Left forelimb (tissue), 1 donor: ENCODE data around the gene TACC2.

Experiments used
- DNase-seq: peaks from one replicate; pipeline ENCODE4 v3.0.0-alpha.2; 2018; ENCODE audit warnings: low spot score

Gene TACC2

DNA sequence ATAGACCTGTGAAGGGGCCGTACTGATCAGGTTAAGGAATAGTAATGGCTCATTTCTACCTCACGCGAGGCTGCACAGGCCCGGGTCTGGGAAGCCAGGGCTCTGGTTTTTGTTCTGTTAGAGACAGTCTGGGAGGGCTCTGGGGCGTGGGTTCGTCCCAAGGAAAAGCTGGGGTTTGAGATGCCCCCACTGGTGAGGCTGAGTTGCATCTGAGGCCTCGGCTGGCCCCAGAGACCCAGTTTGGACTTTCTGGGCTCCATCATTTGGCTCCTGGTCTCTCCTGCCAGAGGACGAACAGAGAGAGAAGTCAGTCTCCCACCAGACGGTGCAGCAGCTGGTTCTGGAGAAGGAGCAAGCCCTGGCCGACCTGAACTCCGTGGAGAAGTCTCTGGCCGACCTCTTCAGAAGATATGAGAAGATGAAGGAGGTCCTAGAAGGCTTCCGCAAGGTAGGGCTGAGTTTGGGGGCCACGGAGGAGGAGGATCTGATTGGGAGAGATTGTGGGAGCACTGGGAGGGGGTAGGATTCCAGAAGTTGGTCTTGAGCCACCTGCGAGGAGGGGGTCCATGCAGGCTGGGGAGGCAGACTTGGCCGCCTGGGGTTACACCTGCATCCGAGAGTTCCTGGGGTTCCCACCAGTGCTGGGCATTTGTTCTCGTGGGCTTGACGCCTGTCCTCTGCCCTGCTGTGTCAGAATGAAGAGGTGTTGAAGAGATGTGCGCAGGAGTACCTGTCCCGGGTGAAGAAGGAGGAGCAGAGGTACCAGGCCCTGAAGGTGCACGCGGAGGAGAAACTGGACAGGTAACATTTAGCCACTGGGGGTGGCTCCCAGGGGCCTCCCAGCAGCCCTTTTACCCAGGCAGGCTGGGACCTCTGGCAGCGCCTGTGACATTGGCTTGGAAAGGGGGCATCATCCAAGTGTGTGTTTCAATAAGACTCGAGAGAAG, 259.7 kb downstream of the TACC2 start:
- no peak for DNase-seq

DNA sequence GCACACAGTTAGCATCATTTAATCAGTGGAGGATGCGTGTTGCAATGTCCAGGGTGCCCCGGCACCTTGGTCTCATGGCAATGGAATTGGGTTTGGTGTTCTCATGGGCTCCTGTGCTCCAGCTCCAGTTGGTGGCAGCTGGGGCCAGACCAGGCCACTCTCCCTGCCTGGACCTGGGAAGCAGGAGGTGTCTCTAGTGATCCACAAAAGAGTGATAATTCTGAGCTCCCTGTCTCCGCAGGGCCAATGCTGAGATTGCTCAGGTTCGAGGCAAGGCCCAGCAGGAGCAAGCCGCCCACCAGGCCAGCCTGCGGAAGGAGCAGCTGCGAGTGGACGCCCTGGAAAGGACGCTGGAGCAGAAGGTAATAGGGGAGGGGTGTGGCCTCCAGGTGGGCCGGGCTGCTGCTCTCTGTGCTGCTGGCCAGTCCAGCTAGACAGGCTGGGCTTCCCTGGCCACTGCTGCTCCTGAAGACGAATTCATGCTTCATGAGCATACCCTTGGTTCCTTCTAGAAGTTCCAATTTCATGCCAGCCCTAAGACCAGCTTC, 260.4 kb downstream of the TACC2 start:
- no peak for DNase-seq

GRCh38 chr10:122249991-122250750, 261.2 kb downstream of the TACC2 start:
- DNase-seq: peak; percentile 63

DNA sequence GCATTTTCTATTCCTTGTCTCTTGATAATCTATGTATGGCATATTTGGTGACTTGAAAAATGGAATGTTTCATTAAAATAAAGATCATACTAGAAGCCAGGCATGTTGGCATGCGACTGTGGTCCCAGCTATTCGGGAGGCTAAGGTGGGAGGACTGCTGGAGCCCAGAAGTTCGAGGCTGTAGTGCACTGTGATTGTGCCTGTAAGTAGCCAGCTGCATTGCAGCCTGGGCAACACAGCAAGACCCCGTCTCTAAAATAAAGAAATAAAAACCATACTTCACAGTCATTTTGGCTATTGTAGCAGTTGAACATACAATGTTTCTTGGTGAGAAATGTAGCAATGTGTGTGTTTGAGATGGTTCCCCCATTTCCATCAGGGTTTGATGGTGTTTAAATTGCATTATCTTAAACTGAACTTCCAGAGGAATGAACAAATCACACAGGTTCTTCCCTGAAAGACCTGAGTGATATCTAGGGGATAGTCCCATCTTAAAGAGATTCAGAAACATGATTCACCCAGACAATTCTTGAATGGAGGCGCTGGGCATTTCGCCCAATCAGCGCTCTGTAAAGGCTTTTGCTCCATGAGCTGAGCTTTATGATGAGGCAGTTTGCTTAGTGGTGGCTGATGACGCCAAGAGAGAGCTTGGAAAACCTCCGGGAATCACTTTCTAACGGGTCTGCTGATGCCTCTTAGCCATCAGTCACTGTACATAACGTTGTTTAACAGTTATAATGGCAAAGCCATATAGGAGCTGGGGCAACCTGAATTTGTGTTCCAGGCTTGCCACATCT, 262.7 kb downstream of the TACC2 start:
- DNase-seq: peak; percentile 49

DNA sequence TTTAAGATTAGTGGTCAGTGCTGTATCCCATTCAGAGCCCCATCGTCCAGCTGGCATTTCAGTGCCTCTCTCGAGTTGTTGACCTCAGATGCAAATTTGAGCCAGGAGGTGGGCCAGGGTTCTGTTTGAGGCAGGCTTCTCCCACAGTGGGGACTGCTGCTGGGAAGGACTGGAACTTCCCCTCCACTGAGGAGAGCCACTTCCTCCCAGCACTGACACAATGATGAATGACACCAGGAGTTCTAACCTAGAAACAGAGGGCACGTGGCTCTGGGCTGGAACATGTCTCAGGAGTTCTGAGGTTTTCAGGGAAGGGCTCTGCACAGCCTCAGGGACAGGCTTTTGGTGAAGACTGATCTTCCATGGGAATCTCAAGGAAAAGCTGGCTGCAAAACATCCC, 263.8 kb downstream of the TACC2 start:
- peak; percentile 37 for DNase-seq

- no peak for DNase-seq
These were observed 264.6 kb downstream of the TACC2 start for GRCh38 chr10:122253605-122254004.

DNA sequence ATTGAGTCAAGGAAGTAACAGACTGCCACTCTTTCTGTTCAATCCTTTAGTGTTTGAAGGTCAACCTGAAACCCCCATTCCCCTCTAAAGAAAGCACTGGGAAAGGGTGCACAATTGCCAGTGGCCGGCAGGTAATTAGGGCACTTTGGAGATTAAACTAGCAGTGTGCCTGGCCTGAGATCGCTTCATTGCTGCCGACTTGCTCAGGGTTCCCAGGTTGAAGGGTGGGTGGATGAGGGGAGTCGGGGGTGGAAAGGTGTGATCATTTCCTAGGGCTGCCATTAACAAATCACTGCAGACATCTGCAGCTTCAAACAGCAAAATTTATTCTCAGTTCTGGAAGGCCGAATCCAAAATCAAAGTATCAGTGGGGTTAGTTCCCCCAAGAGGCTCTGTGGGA, 265.9 kb downstream of the TACC2 start:
- peak; percentile 38 for DNase-seq

DNA sequence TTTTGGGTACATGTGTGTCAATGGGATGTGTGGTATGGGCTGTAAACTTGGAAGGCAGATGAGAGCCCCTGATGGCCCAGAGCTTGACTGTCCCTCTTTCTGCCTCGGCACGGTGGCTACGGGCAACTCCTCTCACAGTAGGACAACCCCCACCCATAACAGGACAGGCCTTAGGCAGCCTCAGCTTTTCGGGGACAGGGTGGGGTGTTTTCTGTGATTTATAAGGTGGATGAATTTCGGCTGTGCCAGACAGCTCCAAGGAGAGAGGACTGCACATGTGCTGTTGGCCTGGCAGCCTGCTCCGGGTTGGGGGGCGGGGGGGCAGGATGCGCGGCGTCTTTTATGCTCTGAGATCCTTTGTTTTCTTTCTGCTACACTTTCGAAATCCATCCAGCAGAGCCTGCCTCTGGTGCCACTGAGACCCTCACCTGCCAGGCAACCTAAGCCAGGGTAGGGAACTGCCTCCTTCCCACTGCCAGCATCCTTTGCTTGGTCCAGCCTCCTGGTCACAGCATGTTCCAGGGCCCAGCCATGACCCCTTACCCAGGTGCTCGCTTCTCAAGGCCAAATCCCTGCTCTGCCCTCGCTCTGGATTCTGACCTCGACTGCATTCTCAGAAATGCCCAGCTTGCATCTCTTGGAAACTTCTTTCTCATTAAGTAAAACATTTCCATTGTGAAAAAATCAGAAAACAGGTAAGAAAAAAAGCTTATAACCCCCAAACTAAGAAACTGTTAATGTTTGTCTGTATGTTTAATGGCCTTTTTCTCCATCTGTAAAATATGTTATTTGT, 266.7 kb downstream of the TACC2 start:
- DNase-seq: no peak

DNA sequence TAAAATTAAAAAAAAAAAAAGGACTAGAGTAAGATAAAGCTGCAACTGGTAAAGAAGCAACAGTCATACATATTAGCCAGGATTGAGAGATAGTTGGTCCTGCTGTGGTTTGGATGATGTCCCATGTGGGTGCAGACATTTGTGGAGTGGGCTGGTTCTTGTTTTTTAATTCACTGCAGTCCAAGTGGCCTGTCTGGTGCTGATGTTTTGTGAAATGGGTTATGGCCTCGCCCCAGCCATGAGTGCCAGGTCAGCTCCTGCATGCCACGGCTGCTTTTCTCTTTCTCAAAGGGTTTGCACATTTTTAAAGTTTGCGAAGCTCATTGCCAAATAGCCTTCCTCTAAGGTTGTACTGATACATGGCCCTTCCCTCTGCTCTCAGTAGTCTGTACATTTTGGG, 268.1 kb downstream of the TACC2 start:
- no peak for DNase-seq

GRCh38 chr10:122258136-122259074, 269.4 kb downstream of the TACC2 start:
- no peak for DNase-seq

- DNase-seq: no peak
These were observed 270.1 kb downstream of the TACC2 start for GRCh38 chr10:122259075-122259466.

- no peak for DNase-seq
These were observed 272.6 kb downstream of the TACC2 start for GRCh38 chr10:122261584-122261983.

- peak; percentile 48 for DNase-seq
These were observed 275.0 kb downstream of the TACC2 start for GRCh38 chr10:122263971-122264370.

- DNase-seq: no peak
These were observed 275.5 kb downstream of the TACC2 start for GRCh38 chr10:122264436-122264835.

GRCh38 chr10:122264931-122265330, 276.0 kb downstream of the TACC2 start:
- DNase-seq: peak; percentile 47

- peak; percentile 11 for DNase-seq
These were observed 276.9 kb downstream of the TACC2 start for GRCh38 chr10:122265896-122266295.

DNA sequence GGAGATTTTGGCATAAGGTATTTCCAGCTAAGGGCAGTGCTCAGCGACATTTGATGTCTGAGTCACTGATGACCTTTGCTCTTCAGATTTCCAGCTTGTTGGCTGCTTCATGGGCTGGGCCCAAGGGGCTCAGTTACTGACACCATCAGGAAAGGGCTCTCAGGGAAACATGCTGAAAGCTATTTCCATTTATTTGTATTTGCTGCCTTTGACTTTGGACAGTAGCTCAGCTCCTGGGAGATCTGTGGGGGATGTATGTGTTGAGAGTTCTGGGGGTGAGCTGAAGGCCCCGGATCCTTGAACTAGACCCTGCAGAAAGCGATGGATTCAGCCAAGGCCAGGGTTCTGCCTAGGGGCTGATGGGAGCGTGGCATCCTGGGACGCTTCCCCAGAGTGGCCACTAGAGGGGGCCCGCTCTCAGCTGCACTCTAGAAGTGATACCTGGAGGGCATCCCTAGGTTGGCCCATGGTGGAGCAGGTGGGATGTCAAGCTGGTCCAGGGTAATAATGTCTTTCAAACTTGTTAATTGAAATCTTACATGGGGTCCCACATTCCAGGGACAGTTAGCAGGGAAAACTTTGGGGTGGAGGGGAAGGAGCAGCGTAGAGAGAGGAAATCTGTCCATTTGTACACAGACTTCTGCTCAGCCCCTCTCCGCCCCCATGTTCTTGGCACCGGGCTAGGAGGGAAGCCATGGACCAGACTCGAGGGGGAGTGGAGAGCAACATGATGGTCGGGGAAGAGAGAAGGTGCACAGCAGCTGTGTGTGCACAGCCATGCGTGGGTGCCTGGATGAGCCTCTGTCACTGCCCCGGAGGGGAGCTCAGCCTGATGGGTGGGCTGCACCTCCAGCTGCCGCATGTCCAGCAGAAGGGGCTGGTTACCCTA, 279.1 kb downstream of the TACC2 start:
- peak; percentile 67 for DNase-seq

- peak; percentile 52 for DNase-seq
These were observed 280.2 kb downstream of the TACC2 start for GRCh38 chr10:122269059-122269687.
